Panc1 (cell line): ENCODE results near the gene ZNRF4. TPM values are rescaled to one million over a fixed set of nuclear protein-coding genes. Genes with fewer than 3 reads are reported as not detected.

Experiments
- ATAC-seq: fragments of 200-7000 bp; cut with Tn5 transposase; 2 replicates; pipeline ENCODE4 v1.9.1; 2020; ENCODE audit warnings: mild to moderate bottlenecking, moderate library complexity
- BruUV-seq: library from RNA; stranded (reverse); fragments of 400-500 nt; replicated peaks from 2 replicates; lab custom pipeline; 2021; lab: Mats Ljungman, UMichigan
- CTCF ChIA-PET: fragments of 300-600 bp; sonication (Branson Sonifier 250); formaldehyde crosslinking; loops from one replicate; lab custom pipeline; 2022; ENCODE audit warnings: antibody characterized with exemption; lab: Charles Lee
- POLR2A ChIA-PET: fragments of 300-600 bp; sonication (Branson Sonifier 250); formaldehyde crosslinking; loops from one replicate; lab custom pipeline; 2022; ENCODE audit warnings: antibody characterized with exemption; lab: Charles Lee
- DNase-seq: peaks from one replicate; pipeline ENCODE4 v3.0.0-alpha.2; 2010; ENCODE audit warnings: low read depth, low spot score
- H3K27ac ChIP-seq: 2 replicates; pipeline ENCODE4 v1.5.1; 2011; ENCODE audit warnings: mild to moderate bottlenecking, low read length, inconsistent platforms
- H3K27me3 ChIP-seq: fragments of 200-500 bp; sonication (Bioruptor generic); 2 replicates; pipeline ENCODE4 v1.6.0; 2014; ENCODE audit warnings: low read length, inconsistent platforms; ENCODE audit not compliant: control insufficient read depth, insufficient read depth
- H3K36me3 ChIP-seq: fragments of 200-500 bp; sonication (Bioruptor generic); 2 replicates; pipeline ENCODE4 v1.5.1; 2014; ENCODE audit warnings: inconsistent platforms, mild to moderate bottlenecking, low read length, moderate library complexity; ENCODE audit not compliant: control insufficient read depth, insufficient read depth
- H3K4me1 ChIP-seq: 2 replicates; pipeline ENCODE4 v1.5.1; 2011; ENCODE audit warnings: inconsistent platforms, mild to moderate bottlenecking, low read length, moderate library complexity; ENCODE audit not compliant: control insufficient read depth, insufficient read depth
- H3K4me3 ChIP-seq, 2 experiments: 2 replicates each; pipeline ENCODE4 v1.5.1; 2011 to 2012; ENCODE audit warnings: low read depth in 2 of 2, low read length in 2 of 2, mild to moderate bottlenecking in 2 of 2, inconsistent platforms in 1 of 2, moderate library complexity in 1 of 2
- H3K9me3 ChIP-seq: fragments of 200-500 bp; sonication (Bioruptor generic); 2 replicates; pipeline ENCODE4 v1.5.1; 2014; ENCODE audit warnings: low read depth, mild to moderate bottlenecking, inconsistent platforms, low read length, moderate library complexity; ENCODE audit not compliant: control insufficient read depth, insufficient read depth
- POLR2AphosphoS5 ChIP-seq: IDR thresholded peaks from 2 replicates; pipeline ENCODE4 v1.6.1; 2012; ENCODE audit warnings: mild to moderate bottlenecking, low read depth, low read length, moderate library complexity
- SIN3A ChIP-seq: IDR thresholded peaks from 2 replicates; pipeline ENCODE4 v1.6.1; 2012; ENCODE audit warnings: low read depth, mild to moderate bottlenecking, low read length, moderate library complexity, borderline replicate concordance; ENCODE audit not compliant: insufficient read depth
- TCF7L2 ChIP-seq: IDR thresholded peaks from 2 replicates; pipeline ENCODE4 v1.6.1; 2011; ENCODE audit warnings: mild to moderate bottlenecking, low read depth, low read length, inconsistent platforms
- in situ Hi-C: cut with HindIII; loops from 2 replicates; pipeline ENCODE4 v1.10.0; 2016; ENCODE audit warnings: low sequenced_read_pairs, low pct_unique_long_range_greater_than_20kb
- intact Hi-C: fragments of 100-400 bp; cut with micrococcal nuclease; formaldehyde crosslinking; loops from one replicate; pipeline ENCODE4 v1.10.0; 2022; ENCODE audit not compliant: unreplicated experiment
- total RNA-seq: library from RNA; stranded (reverse); gene quantifications from one replicate; pipeline ENCODE4 v1.2.1, GENCODE V29; 2021; ENCODE audit not compliant: unreplicated experiment
- TF ChIP-seq, protein P1 (sequence below): fragments of 450-650 bp; IDR thresholded peaks from 2 replicates; pipeline ENCODE4 v1.5.1; 2017; ENCODE audit warnings: mild to moderate bottlenecking
- TF ChIP-seq, protein P2 (sequence below), 2 experiments: IDR thresholded peaks; 2 replicates each; pipeline ENCODE4 v1.6.1; 2011 to 2012; ENCODE audit warnings: low read depth in 2 of 2, control low read depth in 1 of 2, low read length in 1 of 2, mild to moderate bottlenecking in 1 of 2, moderate library complexity in 1 of 2; ENCODE audit not compliant: insufficient read depth in 1 of 2

The ZNRF4 gene
- total RNA-seq, 1 experiment from 2014 or later, result not detected

DNA sequence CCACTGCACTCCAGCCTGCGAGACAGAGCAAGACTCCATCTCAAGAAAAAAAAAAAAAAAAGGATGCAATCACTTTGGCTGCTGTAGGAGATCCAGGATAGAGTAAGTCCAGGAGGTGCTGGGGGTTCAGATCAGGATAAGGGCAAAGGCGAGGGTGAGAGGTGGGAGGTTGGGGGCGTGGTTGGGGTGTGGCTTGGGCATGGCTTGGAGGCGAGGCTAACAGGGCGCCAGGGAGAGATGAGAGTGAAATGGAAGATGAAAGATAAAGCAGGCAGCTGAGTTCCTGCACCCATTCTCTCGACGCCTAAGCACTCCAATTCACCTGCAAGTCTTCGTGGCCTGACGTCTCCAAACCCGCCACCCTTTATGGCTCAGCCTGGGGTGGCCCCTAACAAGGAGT lies 25.0 kb upstream of the ZNRF4 start:
- H3K4me3 ChIP-seq, result no peak overlapping the region
- TF ChIP-seq, protein P1, sequence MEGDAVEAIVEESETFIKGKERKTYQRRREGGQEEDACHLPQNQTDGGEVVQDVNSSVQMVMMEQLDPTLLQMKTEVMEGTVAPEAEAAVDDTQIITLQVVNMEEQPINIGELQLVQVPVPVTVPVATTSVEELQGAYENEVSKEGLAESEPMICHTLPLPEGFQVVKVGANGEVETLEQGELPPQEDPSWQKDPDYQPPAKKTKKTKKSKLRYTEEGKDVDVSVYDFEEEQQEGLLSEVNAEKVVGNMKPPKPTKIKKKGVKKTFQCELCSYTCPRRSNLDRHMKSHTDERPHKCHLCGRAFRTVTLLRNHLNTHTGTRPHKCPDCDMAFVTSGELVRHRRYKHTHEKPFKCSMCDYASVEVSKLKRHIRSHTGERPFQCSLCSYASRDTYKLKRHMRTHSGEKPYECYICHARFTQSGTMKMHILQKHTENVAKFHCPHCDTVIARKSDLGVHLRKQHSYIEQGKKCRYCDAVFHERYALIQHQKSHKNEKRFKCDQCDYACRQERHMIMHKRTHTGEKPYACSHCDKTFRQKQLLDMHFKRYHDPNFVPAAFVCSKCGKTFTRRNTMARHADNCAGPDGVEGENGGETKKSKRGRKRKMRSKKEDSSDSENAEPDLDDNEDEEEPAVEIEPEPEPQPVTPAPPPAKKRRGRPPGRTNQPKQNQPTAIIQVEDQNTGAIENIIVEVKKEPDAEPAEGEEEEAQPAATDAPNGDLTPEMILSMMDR, result no peak
- no peak for TF ChIP-seq TCF7L2
- no peak for TF ChIP-seq SIN3A
- TF ChIP-seq, protein P2, sequence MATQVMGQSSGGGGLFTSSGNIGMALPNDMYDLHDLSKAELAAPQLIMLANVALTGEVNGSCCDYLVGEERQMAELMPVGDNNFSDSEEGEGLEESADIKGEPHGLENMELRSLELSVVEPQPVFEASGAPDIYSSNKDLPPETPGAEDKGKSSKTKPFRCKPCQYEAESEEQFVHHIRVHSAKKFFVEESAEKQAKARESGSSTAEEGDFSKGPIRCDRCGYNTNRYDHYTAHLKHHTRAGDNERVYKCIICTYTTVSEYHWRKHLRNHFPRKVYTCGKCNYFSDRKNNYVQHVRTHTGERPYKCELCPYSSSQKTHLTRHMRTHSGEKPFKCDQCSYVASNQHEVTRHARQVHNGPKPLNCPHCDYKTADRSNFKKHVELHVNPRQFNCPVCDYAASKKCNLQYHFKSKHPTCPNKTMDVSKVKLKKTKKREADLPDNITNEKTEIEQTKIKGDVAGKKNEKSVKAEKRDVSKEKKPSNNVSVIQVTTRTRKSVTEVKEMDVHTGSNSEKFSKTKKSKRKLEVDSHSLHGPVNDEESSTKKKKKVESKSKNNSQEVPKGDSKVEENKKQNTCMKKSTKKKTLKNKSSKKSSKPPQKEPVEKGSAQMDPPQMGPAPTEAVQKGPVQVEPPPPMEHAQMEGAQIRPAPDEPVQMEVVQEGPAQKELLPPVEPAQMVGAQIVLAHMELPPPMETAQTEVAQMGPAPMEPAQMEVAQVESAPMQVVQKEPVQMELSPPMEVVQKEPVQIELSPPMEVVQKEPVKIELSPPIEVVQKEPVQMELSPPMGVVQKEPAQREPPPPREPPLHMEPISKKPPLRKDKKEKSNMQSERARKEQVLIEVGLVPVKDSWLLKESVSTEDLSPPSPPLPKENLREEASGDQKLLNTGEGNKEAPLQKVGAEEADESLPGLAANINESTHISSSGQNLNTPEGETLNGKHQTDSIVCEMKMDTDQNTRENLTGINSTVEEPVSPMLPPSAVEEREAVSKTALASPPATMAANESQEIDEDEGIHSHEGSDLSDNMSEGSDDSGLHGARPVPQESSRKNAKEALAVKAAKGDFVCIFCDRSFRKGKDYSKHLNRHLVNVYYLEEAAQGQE (IDR thresholded peaks at IDR 0.05; ENCODE audit: insufficient read depth in 1 of 2, low read depth in 2 of 2, low read length in 1 of 2), result no peak
- TF ChIP-seq POLR2AphosphoS5, result no peak
- BruUV-seq, result no TSS peak
- no peaks in the 10 kb centered on the region for H3K27me3 ChIP-seq
- DNase-seq, result no peak
- POLR2A ChIA-PET, result no interaction called here
- no peak for ATAC-seq
- intact Hi-C loops, result no loop called here
- H3K9me3 ChIP-seq, result no peaks in the 10 kb centered on the region
- in situ Hi-C loops, result no loop called here
- no peak overlapping the region for H3K27ac ChIP-seq
- no peaks in the 10 kb centered on the region for H3K36me3 ChIP-seq
- peaks cover 9% of the 10 kb centered on the region; the same call in 1 of the 2 replicates for H3K4me1 ChIP-seq
- CTCF ChIA-PET, result interaction anchor here (0.6 kb wide), 1 partner anchor 53 kb away, joined by 3 read pairs; no protein-coding TSS in a partner anchor

DNA sequence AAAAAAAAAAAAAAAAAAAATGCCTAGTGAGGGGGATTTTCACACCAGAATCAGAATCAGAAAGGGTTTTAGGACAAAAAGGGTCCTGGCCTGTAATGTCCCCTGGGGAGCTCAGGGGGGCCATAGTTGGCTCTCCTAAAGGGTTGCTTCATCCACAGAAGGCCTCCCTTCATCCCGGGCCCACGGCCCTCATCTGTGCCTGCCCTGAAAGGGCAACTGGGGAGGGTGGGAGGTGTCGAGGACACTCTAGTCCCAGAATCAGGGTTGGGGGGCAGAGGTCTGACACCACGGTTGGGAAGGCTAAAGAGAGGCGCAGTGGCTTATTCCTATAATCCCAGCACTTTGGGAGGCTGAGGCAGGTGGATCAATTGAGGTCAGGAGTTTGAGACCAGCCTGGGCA lies 22.5 kb upstream of the ZNRF4 start:
- Histone ChIP-seq H3K4me1 (peaks cover 9% of the 10 kb centered on the region; the same call in 1 of the 2 replicates), H3K4me3 (no peak overlapping the region), H3K9me3 (no peaks in the 10 kb centered on the region), H3K27me3 (no peaks in the 10 kb centered on the region), H3K36me3 (no peaks in the 10 kb centered on the region), H3K27ac (no peak overlapping the region)
- ChIA-PET CTCF (interaction anchor here (0.7 kb wide), 1 partner anchor 47 kb away, joined by 11 read pairs; no protein-coding TSS in a partner anchor), POLR2A (no interaction called here)
- TF ChIP-seq TCF7L2 (no peak), POLR2AphosphoS5 (no peak), SIN3A (no peak)
- TF ChIP-seq, protein P2 (IDR thresholded peaks at IDR 0.05; ENCODE audit: insufficient read depth in 1 of 2, low read depth in 2 of 2, low read length in 1 of 2), result no peak
- TF ChIP-seq, protein P1, result no peak
- ATAC-seq (no peak), DNase-seq (no peak)
- no TSS peak for BruUV-seq
- intact Hi-C loops (no loop called here), in situ Hi-C loops (no loop called here)
